Stimulated activated CD4-positive, alpha-beta T cell treated with anti-CD3 and anti-CD28 coated beads, Interleukin-2, amount 100 ng/mL, for 24 hours (primary cell): ENCODE results near the gene TCTN1.
"Not testable (repeated sequence)": the region's sequence is repeated elsewhere in the genome, so short reads cannot be mapped to it uniquely, and the experiment has no call there.

Experiments used
- DNase-seq, 2 donors: peaks; one replicate each; pipeline ENCODE4 v3.0.0-alpha.2; 2020

TCTN1 gene

GRCh38 chr12:110587102-110587501, 26.8 kb upstream of the TCTN1 start:
- not testable (repeated sequence) for DNase-seq

GRCh38 chr12:110590059-110590458, 23.9 kb upstream of the TCTN1 start:
- no peak for DNase-seq

- DNase-seq = no peak
These were observed 23.1 kb upstream of the TCTN1 start for GRCh38 chr12:110590806-110591326.

GRCh38 chr12:110591451-110592051, 22.4 kb upstream of the TCTN1 start:
- DNase-seq = no peak

GRCh38 chr12:110592078-110592477, 21.9 kb upstream of the TCTN1 start:
- no peak for DNase-seq

GRCh38 chr12:110592919-110593318, 21.0 kb upstream of the TCTN1 start:
- DNase-seq = not testable (repeated sequence)

- DNase-seq = no peak
These were observed 16.0 kb upstream of the TCTN1 start for GRCh38 chr12:110597885-110598284.

GRCh38 chr12:110599334-110599733, 14.6 kb upstream of the TCTN1 start:
- DNase-seq = no peak

- no peak for DNase-seq
These were observed 13.7 kb upstream of the TCTN1 start for GRCh38 chr12:110600254-110600653.

- DNase-seq = peak in 1 of 2 donors; percentile 42
These were observed 11.7 kb upstream of the TCTN1 start for GRCh38 chr12:110602085-110602814.

- DNase-seq = no peak
These were observed 7.7 kb upstream of the TCTN1 start for GRCh38 chr12:110606253-110606611.

GRCh38 chr12:110613071-110613770, 708 bp upstream of the TCTN1 start:
- DNase-seq = no peak

- DNase-seq = no peak
These were observed 1.2 kb downstream of the TCTN1 start for GRCh38 chr12:110615171-110615570.

GRCh38 chr12:110616471-110617115, 2.7 kb downstream of the TCTN1 start:
- DNase-seq = no peak

GRCh38 chr12:110619534-110619953, 5.6 kb downstream of the TCTN1 start:
- peak; percentile 36 to 40 for DNase-seq

GRCh38 chr12:110622582-110622981, 8.7 kb downstream of the TCTN1 start:
- no peak for DNase-seq

GRCh38 chr12:110627500-110628195, 13.7 kb downstream of the TCTN1 start:
- DNase-seq = no peak

GRCh38 chr12:110635055-110635454, 21.1 kb downstream of the TCTN1 start:
- no peak for DNase-seq

GRCh38 chr12:110636516-110636915, 22.6 kb downstream of the TCTN1 start:
- no peak for DNase-seq

- no peak for DNase-seq
These were observed 24.0 kb downstream of the TCTN1 start for GRCh38 chr12:110637869-110638441.

- no peak for DNase-seq
These were observed 24.9 kb downstream of the TCTN1 start for GRCh38 chr12:110638796-110639195.
